ENCODE data around the gene NEDD9.

NEDD9 gene

GRCh38 chr6:11276911-11277274 is 44.4 kb upstream of the NEDD9 start:
- H3K36me3 ChIP-seq (ENCODE audit: control insufficient read depth, low read length): no peaks in the 10 kb centered on the region
- TF ChIP-seq CTCF (IDR thresholded peaks at IDR 0.05; ENCODE audit: low read depth, low read length, poor library complexity, severe bottlenecking) (no peak), EZH2phosphoT487 (IDR thresholded peaks at IDR 0.05; ENCODE audit: borderline replicate concordance, low read length) (no peak)
- H3F3A ChIP-seq (ENCODE audit: control insufficient read depth, insufficient read depth): no peaks in the 10 kb centered on the region

GRCh38 chr6:11276228-11276627 is 43.8 kb upstream of the NEDD9 start:
- Histone ChIP-seq H4K20me1 (ENCODE audit: control insufficient read depth, insufficient read depth, low read depth, low read length) (no peaks in the 10 kb centered on the region), H3K27ac (ENCODE audit: low read depth, low read length) (no peak overlapping the region), H3K9me3 (ENCODE audit: control insufficient read depth, insufficient read depth, low read length) (no peaks in the 10 kb centered on the region), H3K4me2 (ENCODE audit: low read length) (no peak overlapping the region), H3K4me1 (ENCODE audit: control insufficient read depth, low read length) (peaks cover 9% of the 10 kb centered on the region), H3K36me3 (ENCODE audit: control insufficient read depth, low read length) (no peaks in the 10 kb centered on the region), H3K9me2 (replicated peaks; ENCODE audit: control insufficient read depth, low read length) (no peaks in the 10 kb centered on the region), H3F3A (ENCODE audit: control insufficient read depth, insufficient read depth) (no peaks in the 10 kb centered on the region), H3K27me3 (ENCODE audit: control insufficient read depth, low read length) (peaks cover 5% of the 10 kb centered on the region; the same call in 1 of the 2 replicates), H3K79me2 (ENCODE audit: control insufficient read depth, low read length) (no peaks in the 10 kb centered on the region), H3K4me3 (ENCODE audit: low read length) (no peak overlapping the region)
- no peak for TF ChIP-seq EZH2phosphoT487 (IDR thresholded peaks at IDR 0.05; ENCODE audit: borderline replicate concordance, low read length)
- no peak for TF ChIP-seq CTCF (IDR thresholded peaks at IDR 0.05; ENCODE audit: low read depth, low read length, poor library complexity, severe bottlenecking)

More at GRCh38 chr6:11276911-11277274, 44.4 kb upstream of the NEDD9 start:
- Histone ChIP-seq H3K79me2 (ENCODE audit: control insufficient read depth, low read length) (no peaks in the 10 kb centered on the region), H3K27ac (ENCODE audit: low read depth, low read length) (no peak overlapping the region), H3K9me3 (ENCODE audit: control insufficient read depth, insufficient read depth, low read length) (no peaks in the 10 kb centered on the region), H3K27me3 (ENCODE audit: control insufficient read depth, low read length) (peaks cover 5% of the 10 kb centered on the region; the same call in 1 of the 2 replicates), H3K9me2 (replicated peaks; ENCODE audit: control insufficient read depth, low read length) (no peaks in the 10 kb centered on the region), H4K20me1 (ENCODE audit: control insufficient read depth, insufficient read depth, low read depth, low read length) (no peaks in the 10 kb centered on the region), H3K4me1 (ENCODE audit: control insufficient read depth, low read length) (peaks cover 9% of the 10 kb centered on the region), H3K4me2 (ENCODE audit: low read length) (no peak overlapping the region), H3K4me3 (ENCODE audit: low read length) (no peak overlapping the region)

- H3K9me3 ChIP-seq (ENCODE audit: control insufficient read depth, insufficient read depth, low read length): no peaks in the 10 kb centered on the region
- no peaks in the 10 kb centered on the region for H3K36me3 ChIP-seq (ENCODE audit: control insufficient read depth, low read length)
- H3K4me3 ChIP-seq (ENCODE audit: low read length): no peak overlapping the region
- H4K20me1 ChIP-seq (ENCODE audit: control insufficient read depth, insufficient read depth, low read depth, low read length): no peaks in the 10 kb centered on the region
- H3F3A ChIP-seq (ENCODE audit: control insufficient read depth, insufficient read depth): no peaks in the 10 kb centered on the region
- H3K79me2 ChIP-seq (ENCODE audit: control insufficient read depth, low read length): no peaks in the 10 kb centered on the region
- no peaks in the 10 kb centered on the region for H3K9me2 ChIP-seq (replicated peaks; ENCODE audit: control insufficient read depth, low read length)
- TF ChIP-seq CTCF (IDR thresholded peaks at IDR 0.05; ENCODE audit: low read depth, low read length, poor library complexity, severe bottlenecking) (no peak), EZH2phosphoT487 (IDR thresholded peaks at IDR 0.05; ENCODE audit: borderline replicate concordance, low read length) (no peak)
- peaks cover 10% of the 10 kb centered on the region for H3K4me1 ChIP-seq (ENCODE audit: control insufficient read depth, low read length)
- H3K27ac ChIP-seq (ENCODE audit: low read depth, low read length): no peak overlapping the region
- no peak overlapping the region for H3K4me2 ChIP-seq (ENCODE audit: low read length)
- peaks cover 5% of the 10 kb centered on the region; the same call in 1 of the 2 replicates for H3K27me3 ChIP-seq (ENCODE audit: control insufficient read depth, low read length)
Observed at GRCh38 chr6:11275598-11275997, 43.1 kb upstream of the NEDD9 start.
